ENCODE results near the gene IL1R1. TPM values are rescaled to one million over a fixed set of nuclear protein-coding genes. Genes with fewer than 3 reads are reported as not detected.

IL1R1 gene
- total RNA-seq, 1 donor from 2014 or later, result 0.39 TPM

DNA sequence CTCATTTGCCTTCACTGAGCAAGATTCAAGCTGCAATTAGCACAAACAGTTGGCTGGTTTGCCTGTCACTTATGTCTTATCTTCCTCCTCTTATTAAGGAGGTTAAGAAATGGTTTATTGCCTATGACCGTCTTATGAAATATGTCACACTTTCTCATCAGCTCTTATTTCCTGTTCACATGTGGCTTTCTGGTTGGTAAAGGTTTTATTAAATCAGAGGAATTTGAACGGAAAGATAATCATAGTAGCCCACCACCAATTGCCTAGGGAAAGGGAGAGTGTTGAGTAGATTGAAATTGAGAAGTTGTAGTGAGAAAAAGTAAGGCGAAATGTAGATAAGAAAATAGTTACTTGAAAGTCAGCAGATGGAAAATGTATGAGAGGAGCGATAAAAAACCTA, 4.2 kb upstream of the IL1R1 start:
- intact Hi-C loops (cut with micrococcal nuclease), result no loop called here

DNA sequence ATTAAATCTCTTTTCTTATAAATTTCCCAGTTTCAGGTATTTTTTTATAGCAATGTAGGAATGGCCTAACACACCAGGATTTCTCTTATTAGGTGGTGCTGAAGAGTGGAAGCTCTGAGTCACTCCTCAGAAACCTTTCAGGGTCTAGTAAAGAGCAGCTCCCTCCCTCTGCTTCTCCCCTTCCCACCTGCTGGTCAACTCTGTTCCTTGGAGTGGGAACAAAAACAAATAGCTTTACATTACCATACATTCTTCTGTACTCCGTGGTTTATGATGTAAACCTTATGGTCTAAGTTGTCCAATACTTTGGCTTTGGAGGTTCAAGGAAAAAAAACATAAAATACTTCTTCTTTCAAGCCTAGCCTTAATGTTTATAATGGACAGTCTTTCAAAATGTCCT, 2.7 kb upstream of the IL1R1 start:
- intact Hi-C loops (cut with micrococcal nuclease), result no loop called here

DNA sequence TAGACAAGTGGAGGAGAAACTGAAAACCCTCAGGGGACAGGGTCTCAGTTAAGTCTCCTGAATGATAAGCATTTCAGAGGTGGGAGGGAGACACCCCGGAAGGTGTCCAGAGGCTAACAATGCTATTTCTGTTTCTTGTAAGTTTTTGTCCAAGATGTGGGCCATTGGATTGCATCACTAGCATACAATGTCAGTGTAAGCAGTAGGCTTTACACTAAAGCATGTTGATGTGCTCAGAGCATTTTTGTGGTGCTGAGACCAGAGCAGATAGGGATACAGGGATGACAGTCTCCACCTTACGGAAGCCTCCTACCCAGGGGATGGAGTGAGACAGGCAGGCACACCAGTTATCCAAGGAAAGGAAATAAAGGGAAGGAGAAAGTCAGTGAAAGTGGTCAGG, 2.2 kb upstream of the IL1R1 start:
- intact Hi-C loops (cut with micrococcal nuclease), result no loop called here

DNA sequence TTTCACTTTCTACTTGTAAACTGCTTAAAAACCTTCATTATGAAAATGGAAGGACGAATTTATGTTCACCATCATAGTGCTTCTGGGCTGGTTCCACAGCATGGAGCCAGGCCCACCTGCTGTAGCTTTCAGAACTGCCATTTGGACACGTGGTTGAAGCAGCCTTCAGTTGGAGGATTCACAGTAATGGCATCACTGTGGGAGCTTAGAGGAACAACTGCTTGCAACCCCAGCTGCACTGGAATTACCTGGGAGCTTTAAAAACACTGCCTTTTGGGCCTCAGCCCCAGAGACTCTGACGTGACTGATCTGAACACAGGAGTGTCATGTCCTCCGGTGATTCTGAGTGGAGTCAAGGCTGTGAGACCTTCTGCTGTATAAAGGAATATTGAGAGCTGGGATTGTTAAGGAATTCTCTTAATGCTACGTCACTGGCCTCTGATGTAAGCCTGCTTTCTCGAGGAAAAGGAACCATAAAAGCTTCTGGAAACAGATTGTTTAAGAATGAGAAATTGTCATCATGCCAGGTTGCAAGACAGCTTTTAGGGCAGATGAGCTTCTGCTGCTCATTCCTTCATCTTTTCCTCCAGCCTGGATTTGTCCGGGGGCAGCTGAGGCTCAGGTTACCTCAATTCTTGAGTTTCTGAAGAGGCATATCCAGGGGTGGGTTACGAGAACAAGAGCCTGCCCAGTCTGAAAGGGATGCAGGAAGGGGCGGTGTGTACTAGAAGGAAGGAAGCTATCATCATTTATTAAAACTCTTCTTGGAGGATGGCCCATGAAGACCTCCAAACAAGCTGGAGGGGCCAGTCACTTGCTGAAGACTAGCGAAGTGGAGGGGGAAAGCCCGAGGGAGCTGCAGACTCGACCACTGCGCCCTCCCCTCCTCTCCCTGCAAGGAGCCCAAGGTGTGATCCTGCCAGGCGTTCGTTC, 1.3 kb upstream of the IL1R1 start:
- intact Hi-C loops (cut with micrococcal nuclease), result no loop called here

DNA sequence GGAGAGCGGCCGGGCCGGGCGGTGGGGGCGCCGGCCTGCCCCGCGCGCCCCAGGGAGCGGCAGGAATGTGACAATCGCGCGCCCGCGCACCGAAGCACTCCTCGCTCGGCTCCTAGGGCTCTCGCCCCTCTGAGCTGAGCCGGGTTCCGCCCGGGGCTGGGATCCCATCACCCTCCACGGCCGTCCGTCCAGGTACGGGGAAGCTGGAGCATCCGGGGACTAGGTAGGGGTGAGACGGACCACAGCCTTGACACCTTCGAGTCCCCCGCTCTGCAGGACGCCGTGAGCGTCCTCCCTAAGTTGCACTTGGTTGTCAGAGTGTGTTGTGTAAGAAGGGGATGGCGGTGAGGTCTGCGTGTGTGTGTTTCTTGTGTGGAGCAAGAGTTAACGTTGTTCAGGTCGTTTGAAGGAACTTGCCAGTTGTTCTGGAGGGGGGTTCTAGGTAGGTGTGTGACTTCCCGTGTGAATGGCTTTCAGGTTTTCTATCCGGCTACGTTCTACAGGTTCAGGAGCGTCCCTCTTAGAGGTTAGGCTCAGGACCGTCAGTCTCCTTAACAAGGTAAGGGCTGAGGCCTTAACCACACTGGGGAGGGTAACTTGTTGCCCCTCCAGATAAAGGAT, 393 bp downstream of the IL1R1 start:
- intact Hi-C loops (cut with micrococcal nuclease), result no loop called here

DNA sequence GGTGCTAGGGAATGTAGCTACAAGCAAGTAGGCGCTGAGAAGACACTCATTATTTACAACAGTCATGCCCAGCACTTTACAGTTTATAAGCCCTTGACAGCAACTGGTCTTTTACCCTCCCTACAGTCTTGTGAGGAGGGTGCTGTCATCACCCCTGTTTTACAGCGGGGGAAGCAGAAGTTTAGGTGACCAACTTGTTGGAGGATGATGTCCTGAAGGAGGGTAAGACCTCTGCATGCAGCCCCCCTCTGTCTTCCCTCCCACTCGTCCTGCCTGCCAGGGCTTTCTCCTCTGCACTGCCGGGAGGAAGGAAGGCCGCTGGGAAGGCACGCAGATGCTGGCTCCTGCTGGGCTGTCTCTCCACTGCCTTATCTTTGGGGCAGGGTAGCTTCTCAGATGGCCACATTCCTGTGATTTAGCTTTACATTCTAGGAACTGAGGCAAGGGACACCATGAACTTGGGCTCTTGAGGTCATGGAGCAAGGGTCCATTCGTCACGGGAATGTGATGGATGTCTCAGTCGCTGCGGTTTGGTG, 972 bp downstream of the IL1R1 start:
- intact Hi-C loops (cut with micrococcal nuclease), result no loop called here

DNA sequence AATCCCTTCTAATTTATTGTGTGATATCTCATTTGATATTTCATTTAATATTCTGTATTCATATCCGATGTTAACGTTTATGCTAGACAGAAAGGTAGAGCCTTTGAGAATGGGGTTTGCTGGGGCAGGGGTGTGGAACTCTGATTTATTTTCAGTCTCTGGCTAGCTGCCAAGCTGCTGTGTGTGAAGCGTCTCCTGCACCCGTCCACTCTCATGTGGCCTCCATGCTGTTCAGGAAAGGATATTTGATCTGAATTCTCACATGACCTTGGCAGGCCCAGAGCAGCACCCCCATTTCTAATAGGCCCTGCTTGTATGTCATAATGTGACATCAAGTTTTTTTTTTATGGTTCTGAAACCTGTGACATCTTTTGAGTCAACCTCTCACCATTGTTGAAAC, 1.6 kb downstream of the IL1R1 start:
- intact Hi-C loops (cut with micrococcal nuclease), result no loop called here

DNA sequence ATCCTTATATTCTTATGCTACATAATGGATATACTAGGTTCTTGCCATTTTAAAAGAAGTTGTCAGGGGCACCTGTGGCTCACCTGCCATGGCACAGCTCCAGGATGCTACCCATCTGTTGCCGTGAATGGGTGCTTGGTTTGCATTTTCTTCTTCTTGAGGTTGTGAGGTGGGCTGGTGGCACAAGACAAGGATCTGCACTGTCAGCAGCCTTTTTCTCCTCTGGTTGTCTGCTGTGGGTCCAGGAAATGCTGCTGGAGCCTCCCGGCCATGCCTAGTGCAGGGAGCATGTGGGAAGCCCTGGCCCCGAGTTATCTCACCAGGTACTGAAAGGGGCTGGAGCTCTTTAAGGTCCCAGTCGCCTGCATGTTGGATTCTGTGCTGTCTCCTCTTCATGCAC, 2.6 kb downstream of the IL1R1 start:
- intact Hi-C loops (cut with micrococcal nuclease), result no loop called here

DNA sequence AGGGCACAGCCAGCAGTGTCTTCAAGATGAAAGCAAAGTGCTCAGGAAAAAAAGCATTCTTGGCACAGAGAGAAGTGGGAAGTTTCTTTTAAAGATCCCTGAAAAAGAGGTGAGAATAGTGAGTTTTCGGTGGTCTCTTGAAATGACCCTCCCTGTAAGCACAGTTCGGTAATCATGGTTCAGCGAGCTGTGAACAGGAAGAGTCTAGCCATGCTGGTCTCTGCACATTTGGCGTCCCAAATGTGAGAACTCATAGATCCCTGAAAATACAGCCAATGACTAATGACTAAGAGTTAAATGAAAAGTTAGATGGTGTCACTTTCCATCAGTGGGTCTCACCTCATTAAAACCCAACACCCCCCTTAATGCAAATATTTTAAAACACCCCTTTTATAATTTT, 3.4 kb downstream of the IL1R1 start:
- intact Hi-C loops (cut with micrococcal nuclease), result no loop called here

DNA sequence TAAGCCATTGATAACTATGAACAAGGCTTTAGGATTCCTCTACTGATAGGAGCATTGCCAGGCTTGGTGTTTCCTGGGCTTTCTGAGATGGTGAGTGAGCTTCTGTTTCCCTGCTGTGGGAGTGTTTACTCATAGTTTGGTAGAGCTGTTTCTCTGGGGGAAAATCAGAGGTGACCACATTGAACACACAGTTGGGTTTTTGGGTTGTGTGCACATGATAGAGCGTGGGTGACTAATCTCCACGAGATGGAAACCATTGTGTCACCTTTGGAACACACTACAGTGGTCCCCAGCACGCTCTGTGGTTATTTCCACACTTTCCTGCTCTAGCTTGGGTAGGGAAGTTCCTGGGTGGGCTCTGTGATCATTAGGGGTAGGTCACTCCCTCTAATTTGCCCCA, 5.4 kb downstream of the IL1R1 start:
- intact Hi-C loops (cut with micrococcal nuclease), result no loop called here

DNA sequence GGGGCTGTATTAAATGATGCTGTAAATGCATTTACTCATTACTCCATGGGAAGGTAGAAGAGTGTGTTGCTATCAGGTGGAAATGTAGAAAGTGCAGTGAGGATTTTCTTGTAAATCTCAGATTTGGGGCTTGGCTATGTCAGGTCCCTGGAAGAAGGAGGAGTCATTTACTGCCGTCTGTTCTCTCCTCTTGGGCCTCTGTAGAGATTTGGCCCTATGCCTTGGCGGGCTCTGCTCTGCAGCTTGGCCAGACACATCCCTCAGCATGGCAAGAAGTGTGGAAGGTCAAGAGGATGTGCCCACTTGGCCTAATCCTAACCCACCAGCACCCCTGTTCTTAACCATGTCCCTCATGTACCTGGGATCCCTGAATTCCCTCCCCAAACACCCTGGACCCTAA, 6.7 kb downstream of the IL1R1 start:
- intact Hi-C loops (cut with micrococcal nuclease), result no loop called here

DNA sequence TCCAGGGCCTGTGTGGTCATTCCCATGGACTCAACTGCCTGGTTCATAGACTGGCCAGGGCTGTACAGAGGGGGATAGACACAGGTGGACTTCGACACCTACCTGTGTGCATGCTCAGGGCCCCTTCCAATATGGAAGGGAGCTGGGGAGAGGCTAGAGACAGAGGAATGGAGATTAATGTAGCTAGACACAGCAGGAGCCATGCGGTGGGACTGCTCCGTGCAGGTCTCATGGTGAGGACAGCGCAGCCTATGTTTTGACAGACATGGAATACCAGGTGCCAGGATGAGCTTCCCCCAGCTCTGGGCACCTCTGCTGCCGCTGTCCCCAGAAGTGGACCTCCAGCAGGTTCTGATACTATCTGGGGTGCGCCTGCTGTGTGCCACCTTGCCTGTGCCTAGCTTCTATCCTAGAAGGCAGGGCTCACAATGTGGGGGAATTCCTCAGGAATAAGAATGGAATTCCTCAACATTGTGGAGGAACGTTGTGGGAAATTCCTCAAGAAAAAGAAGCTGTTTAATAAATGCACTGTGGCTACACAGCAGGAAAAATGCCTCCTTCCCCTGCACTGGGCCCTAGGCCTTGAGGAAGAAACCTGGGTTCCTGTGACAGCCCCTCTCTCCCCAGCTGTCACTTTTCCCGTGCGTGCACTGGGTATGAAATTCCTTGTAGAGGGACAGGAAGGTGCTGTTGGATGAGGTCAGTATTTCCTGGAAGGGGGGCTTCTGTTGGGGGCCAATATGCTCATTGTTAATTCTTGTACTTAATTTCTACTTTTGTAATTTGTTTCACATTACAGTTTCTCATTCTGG, 7.3 kb downstream of the IL1R1 start:
- intact Hi-C loops (cut with micrococcal nuclease), result no loop called here

DNA sequence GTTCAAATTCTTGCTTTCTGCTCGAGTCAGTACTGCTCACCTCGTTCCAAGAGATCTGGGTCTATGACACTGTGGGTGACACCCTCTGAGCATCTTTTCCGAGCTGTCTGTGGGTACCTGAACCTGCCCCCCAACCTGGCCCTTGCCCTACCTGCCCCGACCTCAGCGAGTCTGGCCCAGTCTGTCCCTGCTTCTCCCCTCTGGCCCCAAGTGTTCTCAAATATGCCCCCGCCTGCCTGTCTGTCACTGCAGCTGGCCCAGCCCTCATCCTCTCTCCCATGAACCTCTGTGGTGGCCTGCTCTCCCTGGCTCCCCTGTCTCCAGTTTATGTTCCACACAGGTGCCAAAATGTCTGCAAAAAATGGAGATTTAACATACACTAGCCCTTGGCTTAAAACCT, 11.8 kb downstream of the IL1R1 start:
- intact Hi-C loops (cut with micrococcal nuclease), result no loop called here

DNA sequence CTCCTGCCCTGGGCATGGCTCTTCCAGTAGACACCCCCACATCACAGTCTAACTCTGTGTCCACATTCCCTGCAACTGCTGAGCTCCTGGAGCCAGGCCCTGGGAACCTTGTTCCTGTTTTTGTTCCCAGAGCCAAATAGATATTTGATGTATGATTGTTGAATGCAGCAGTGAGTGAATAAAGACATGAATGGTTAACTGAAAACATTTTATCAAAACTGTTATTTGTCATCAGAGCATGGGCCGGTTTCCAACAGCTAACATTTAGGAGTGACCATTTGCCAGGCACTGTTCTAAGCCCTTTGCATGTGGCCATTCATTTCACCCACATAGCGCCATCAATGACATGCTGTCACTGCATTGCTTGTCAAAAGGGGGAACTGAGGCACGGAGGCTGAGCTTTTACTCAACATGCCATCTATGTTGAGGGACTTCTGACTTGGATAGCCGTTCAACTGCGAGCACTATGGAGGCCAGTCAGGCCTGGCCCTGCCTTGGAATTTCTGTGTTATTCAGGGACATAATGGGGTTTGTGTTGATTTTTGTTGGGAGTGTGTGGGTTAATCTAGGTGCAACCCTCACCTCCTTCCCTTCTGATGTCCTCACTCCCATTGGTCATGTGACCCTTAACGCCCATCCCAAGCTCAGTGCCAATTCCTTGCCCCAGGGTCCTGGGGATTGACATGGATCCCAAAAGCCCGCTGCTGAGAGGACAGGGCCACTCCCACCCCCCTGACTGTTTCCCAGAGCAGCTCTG, 12.6 kb downstream of the IL1R1 start:
- intact Hi-C loops (cut with micrococcal nuclease), result no loop called here

DNA sequence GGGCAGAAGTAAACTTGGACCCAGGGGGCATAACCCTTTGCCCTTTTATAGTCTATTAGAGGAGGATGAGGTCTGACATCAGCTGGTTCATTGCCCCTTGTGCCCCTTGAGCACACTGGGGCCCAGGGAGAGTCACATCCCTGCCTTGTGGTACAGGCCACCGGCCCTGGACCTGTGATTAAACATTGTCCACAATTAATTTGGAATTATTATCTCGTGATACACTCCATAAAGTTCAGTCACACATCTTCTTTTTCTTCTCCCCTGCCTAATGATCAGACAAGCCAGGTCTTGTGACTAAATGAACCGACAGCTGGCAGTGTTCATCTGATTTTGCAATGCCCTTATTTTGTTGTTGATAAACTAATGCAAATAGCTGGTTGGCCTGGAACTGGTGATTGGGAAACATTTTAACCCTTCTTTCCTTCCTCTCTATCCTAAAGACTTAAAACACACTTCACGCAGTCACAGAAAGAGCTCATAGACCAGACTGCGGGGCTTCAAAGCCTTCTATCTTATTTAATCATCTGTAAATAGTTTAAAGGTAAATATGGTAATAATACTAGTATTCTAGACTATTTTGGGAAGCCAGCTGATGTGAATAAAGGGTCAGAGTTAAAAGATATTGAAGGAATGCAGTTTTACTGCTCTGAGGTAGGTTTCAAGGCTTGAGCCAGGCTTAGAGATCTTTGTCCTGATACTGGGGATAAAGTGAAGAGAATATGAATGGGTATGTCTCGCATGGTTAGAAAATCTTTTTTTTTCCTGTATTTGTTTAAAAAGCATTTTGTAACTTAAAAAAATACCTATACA, 13.4 kb downstream of the IL1R1 start:
- intact Hi-C loops (cut with micrococcal nuclease), result no loop called here

DNA sequence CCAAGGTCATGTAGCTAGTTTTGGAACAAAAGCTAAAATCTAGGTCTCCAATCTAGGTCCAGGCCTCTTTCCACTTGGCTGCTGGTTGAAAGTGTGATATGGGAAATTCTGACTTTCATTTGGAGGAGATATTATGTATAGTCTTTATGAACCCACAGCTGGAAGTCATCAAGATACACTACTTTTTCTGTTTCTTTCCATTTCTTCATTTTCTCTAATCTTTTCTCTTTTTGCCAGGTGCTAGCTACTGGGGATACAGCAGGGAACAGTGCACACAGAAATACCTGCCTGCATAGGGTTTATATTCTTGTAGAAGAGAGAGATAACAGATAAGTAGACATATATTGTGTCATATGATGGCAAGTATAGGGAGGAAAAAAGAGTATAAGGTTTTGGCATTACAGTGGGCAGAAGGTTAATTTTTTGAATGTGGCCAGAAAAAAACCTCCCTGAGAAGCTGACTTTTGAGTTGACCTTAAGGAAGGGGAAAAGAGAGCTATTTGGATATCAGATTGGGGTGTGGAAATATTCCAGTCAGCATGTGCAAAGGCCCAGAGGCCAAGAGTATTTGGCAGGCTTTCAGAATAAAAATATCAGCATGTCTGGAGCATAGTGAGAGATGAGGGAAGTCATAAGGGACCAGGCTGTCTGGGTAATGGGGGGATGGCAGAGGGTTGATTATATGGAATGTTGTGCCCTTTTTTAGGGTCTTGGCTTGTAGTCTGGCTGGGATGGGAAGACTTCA, 15.6 kb downstream of the IL1R1 start:
- intact Hi-C loops (cut with micrococcal nuclease), result no loop called here

DNA sequence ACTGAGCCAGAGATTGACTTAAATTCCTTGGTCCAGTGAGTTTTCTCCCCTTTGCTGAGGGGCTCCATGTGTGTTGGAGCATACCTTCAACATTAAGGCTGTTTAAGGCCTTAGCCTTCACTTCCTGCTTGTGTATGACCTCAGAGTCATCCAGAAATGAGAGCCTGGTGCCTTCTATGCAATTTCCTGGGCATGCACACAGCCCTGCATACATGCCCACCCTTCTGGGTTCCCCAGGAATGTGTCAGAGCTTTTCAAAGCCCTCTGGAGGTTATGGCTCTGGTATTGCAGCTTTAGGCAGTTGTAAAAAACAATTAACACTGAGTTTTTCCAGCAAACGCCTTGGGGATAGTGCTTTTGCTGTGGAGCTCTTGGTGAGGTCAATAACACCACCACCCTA, 16.7 kb downstream of the IL1R1 start:
- intact Hi-C loops (cut with micrococcal nuclease), result no loop called here

DNA sequence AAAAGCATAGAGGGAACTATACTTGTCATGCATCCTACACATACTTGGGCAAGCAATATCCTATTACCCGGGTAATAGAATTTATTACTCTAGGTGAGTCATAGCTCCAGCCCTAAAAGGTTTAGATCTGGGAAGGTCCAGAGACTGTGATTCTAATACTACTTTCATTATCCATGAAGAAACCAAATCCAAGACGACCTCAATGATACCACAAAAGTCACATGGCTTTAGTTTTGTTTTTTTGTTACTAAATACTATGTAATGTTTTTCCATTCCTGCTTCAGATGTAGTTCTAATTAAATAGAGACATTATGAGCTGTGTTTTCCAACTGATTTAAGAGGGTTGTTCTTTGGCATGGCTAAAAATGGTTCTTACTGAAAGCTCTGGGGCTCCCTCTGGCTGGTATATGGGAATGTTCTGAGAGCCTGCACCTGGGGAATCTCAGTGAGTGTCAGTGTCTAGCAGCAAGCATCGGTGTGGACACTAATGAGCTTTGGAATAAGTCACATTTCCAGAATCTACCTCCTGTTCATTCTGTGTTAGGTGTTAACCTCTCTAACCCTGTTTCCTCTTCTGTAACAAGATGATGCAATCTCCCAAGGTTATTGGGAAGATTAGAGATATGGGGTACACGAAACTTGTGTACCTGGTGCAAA, 23.8 kb downstream of the IL1R1 start:
- intact Hi-C loops (cut with micrococcal nuclease), result no loop called here
